Hematopoietic multipotent progenitor cell treated with erythropoietin and hydrocortisone succinate and interleukin-3 and kit ligand, for 15 days (in vitro differentiated cells): ENCODE measurements around the gene FCRLA.
"Not testable (repeated sequence)": the region's sequence is repeated elsewhere in the genome, so short reads cannot be mapped to it uniquely, and the experiment has no call there.

Experiments used
- DNase-seq: peaks from one replicate; pipeline ENCODE4 v3.0.0-alpha.2; 2015; ENCODE audit warnings: low spot score

Gene FCRLA, protein sequence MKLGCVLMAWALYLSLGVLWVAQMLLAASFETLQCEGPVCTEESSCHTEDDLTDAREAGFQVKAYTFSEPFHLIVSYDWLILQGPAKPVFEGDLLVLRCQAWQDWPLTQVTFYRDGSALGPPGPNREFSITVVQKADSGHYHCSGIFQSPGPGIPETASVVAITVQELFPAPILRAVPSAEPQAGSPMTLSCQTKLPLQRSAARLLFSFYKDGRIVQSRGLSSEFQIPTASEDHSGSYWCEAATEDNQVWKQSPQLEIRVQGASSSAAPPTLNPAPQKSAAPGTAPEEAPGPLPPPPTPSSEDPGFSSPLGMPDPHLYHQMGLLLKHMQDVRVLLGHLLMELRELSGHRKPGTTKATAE

DNA sequence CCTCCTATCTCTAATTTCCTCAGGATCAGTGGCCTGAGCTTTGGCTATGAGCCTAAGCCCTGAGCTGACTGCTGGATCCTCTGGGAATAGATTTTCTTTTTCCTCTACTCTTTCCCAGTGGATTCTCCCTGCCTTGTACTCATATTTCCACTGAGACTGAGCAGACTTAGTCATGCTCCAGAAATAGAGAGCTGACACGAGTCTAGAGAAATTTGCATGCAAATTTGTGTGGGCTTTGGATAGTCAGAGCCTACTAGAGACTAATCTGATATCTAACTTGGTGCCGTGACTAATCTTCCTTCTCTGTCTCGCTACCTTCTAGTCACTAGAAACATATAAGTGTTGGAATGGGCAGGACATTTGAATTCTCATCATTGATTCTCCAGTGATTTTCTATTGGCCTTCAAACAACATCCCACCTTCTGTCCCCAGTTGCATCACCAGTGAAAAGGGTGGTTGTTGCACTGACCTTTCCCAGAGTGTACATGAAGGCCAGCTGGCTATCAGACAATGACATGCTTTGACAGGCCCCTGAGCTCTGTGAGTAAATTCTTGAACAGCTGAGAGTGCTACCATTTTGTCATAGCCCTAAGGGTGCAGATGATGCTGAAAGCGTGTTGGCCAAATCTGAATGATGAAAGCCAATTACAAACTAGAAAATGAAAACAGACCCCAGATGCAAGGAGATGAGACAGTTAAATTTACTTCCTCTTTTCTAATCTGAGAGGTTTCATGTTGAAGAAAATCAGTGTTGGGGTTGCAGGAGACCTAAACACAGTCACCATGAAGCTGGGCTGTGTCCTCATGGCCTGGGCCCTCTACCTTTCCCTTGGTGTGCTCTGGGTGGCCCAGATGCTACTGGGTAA lies at the start of gene FCRLA:
Gene FCRLA, plus strand, starts transcription at position 748 of the 866 bp plus-strand sequence. Its CDS starts 36 bp downstream, at position 784.
- no peak for DNase-seq

DNA sequence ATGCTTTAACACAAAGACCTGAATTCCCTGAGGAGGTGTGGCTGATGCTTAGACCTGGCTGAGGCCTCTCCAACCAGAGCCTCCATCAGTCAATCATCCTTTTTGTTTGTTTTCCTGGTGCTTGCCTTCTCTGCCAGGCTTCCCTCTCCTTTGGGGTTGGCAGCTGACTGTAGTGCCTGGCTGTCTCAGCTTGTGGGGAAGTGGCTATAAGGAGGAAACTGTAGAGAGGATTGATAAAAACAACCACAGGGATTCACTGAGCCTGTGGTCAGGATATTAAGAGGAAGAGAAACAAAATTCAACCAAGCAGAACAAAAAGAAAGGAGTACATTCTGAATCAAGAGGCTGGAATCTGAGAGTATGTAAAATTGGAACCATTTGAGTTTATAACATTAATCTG lies 48.5 kb upstream of the FCRLA start:
- not testable (repeated sequence) for DNase-seq

DNA sequence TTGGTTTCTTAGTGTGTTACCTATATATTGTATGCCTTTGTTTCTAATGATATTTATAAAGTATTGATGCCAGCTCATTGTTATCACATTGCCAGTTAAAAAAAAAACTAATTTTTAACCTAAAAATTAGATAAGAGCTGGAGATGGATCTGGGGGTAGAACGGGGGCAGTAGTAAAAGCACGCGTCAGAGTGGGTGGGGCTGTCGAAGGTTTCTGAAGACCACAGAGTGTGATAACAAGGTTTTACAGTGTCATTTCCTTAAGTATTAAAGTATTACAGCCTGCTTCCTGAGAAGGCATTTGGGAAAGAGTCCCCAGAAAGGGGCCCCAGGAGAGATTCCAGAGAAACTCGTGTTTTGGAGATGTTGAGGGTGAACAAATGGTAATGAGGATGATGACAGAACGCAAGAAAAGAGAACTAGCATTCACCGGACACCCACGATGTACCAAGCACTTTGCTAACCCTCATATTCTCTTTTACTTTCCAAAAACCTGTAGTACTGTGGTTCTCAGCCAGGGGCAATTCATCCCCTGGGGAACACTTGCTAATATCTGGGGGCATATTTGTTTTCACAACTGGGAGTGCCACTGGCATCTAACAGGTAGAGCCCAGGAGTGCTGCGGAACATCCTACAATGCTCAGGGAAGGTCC lies 45.2 kb upstream of the FCRLA start:
- not testable (repeated sequence) for DNase-seq

DNA sequence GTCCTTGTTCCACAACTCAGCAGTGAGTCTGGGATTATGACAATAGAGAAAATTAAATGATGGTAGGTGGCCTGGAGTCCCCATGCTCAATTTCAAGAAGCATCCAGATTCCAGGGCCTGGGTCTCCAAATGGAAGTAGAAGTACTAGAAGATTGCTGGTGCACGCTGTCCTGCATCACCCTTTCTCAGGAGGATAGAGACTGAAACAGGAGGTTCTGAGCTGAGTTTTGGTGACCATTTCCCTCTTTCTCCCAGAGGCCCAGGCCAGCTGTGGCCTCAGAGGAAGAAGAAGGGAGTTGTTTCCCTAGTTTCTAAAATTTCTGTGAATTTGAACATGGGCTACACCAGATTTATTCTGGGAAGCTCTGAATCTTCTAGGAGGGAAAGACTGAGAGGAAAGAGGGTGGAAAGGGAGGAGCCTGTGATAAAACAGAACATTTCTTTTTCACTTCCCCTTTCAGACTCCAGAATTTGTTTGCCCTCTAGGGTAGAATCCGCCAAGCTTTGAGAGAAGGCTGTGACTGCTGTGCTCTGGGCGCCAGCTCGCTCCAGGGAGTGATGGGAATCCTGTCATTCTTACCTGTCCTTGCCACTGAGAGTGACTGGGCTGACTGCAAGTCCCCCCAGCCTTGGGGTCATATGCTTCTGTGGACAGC lies 44.2 kb upstream of the FCRLA start, which contains the start of gene FCGR2B:
Gene FCGR2B, plus strand, starts transcription at position 460 of the 656 bp plus-strand sequence. Its CDS starts 99 bp downstream, at position 559.
- not testable (repeated sequence) for DNase-seq

DNA sequence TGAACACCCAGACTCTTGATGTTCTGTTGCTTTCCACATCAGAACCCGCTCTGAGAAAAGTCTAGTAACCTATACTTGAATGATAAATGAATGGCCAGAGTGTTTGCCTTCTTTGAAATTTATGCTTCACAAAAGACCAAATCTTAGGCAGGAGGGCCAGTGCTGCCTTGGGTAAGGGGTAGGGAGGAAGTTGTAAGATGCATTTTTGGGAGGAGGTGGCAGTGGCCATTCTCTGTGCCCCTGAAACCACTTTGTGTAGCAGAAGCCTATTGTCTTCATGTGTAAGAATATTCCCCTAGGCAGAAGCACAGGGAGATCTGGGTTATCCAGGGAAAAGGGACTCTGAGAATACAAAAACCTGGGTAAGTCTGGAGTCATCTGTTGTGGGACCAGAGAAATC lies 43.5 kb upstream of the FCRLA start:
- DNase-seq = not testable (repeated sequence)

DNA sequence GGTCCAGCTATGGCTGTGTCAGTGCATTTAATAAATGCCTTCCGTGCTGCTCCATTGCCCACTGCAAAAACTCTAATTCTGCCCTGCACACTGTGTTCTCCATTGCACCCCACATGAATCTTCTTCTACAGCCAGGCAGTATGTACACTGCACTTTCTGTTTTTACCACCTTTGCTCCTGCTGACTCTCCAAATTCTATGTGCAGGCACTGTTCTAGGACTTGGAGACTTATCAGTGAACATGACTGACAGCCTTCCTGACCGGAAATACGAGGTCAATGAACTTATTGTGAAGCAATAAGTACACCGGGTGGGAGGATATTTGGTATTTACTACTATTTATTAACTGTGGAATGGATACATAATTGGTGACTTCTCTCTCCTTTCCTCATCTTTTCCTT lies 42.3 kb upstream of the FCRLA start:
- DNase-seq = not testable (repeated sequence)

DNA sequence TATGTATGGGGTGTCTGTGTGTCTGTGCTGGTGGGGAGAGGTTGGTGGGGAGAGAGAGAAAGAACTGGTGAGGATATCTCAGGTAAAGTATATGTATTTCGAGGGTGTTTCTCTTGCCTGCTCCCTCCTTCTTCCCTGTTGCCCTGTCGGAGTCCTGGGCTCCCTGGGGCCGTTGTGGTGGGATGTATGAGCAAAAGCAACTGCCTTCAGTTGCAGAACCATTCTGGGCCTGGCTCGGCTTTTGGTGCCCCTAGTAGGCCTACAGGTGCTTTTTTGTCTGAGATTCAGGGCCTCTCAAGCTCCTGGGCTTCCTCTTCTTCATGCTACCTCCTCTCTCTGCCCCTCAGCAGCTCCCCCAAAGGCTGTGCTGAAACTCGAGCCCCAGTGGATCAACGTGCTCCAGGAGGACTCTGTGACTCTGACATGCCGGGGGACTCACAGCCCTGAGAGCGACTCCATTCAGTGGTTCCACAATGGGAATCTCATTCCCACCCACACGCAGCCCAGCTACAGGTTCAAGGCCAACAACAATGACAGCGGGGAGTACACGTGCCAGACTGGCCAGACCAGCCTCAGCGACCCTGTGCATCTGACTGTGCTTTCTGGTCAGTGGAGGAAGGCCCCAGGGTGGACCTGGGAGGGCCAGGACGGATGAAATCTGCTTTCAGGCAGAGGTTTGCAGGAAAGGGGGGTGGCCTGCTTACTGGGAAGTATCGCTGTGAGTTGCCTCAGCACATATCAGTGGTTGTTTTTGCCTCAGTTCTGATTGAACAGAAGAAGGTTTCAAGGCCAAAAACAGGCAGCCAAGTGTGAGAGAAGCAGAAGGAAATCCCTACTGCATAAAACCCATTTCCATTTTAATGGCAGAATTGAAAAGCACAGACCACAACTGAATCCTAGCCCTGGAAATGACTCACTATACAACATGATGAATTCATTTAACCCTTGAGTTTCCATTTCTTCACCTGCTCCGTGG lies 35.7 kb upstream of the FCRLA start:
- DNase-seq = not testable (repeated sequence)

DNA sequence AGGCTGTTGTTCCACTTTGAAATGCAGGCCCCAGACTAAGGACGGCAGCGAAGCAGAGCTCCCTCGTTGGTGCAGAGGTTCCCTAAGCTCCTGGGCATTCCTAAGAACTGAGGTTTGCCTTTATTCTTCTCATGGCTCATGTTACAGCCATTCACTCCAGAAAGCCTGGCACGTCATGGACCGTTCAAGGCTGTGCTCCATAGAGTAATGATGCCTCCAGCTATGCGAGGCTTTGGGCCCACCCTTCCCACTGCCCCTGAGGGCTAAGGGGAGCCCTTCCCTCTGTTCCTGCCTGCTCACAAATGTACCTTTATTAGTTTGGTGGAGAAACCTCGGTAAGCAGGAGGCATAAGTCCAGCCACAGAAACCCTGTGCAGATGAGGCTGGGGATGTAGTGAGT lies 33.6 kb upstream of the FCRLA start:
- DNase-seq = not testable (repeated sequence)

DNA sequence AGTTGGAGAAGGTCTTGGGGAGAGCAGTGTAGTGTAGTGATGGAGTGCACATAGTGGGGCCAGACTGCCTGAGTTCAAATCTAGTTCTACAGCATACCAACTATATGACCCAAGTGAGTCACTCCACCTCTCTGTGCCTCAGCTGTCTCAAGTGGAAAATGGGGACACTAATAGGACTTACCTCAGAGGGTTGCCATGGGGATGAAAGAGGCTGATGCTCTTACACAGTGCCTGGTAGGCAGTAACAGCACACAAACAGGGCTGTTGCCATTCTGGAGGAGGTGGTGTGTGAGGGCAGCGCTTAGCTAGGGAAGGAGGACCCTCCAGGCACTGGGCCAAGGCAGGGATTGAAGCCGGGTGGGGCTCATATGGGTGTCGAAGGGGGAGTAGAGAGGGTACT lies 32.6 kb upstream of the FCRLA start:
- not testable (repeated sequence) for DNase-seq

DNA sequence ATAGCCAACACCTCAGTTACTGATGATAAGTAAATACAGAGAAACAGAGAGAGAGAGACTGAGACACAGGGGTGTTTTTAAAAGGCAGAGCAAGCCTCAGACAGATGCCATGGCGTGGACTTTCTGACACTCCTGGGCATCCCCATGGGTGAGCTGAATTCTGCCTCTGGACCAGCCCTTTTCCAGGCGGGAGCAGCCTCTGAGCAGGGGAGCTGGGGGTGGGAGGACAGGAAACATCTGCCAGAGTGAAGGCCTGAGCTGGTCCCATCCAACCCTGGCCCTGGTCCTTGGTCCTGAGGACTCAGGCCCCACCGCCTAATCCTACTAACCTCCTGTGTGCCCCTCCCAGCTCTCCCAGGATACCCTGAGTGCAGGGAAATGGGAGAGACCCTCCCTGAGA lies 32.1 kb upstream of the FCRLA start:
- not testable (repeated sequence) for DNase-seq

DNA sequence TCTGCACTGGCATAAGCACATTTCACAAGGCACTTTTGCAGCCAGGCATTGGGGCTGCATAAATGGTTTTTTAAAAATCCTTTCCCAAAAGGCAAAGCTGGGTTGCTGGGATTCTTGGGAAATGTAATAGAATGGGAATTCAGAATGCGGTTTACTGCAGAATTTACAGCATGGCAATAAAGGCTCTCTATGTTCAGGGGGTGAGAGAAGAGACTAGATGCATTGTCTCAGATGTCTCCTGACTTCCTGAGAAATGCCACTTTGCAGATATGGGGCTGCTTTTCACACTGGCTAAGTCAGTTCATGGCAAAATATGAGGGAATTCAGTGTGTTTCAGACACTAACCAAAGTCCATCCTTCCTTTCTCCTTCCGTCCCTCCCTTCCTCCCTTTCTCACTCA lies 30.6 kb upstream of the FCRLA start:
- no peak for DNase-seq

DNA sequence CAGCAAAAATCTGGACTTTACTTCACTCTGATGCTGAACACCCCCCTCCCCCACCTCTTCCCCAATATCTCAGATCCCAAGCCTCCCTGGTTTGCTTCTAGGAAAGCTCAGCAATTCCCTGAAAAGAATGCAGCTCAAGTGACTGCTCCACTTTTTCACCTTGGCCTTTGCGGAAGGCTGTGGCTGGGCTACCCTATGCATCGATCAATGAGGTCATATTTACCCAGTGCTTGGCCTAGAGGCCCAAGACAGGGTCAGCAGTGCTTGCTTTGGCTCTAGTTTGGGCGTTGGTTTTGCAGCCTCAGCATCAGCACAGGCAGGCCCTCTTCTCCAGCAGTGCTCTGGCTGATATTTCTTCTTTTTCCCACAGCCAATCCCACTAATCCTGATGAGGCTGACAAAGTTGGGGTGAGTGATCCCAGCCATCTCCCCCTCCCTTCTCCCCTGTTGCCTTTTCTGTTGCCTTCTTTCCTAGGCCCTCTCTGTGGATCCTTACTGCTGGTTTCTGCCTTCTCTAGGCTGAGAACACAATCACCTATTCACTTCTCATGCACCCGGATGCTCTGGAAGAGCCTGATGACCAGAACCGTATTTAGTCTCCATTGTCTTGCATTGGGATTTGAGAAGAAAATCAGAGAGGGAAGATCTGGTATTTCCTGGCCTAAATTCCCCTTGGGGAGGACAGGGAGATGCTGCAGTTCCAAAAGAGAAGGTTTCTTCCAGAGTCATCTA lies 29.9 kb upstream of the FCRLA start:
- DNase-seq = no peak

DNA sequence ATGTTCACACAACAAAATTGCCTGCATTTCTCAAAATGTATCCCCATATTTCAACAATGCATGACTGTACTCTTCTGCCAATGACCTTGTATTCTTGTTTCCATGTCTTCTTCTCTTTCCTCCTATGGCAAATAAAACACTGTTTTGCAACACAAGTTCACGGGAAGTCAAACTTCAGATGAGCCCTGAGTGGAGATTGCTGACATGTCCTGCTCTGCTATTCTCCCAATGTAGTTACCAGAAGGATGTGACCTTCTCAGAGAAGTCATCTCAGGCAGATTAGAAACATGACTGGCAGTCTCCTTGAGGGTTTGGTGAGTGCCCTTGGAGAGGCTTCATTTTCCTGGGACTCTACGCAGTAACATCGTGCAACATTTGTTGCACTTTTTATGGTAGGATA lies 28.5 kb upstream of the FCRLA start:
- no peak for DNase-seq

DNA sequence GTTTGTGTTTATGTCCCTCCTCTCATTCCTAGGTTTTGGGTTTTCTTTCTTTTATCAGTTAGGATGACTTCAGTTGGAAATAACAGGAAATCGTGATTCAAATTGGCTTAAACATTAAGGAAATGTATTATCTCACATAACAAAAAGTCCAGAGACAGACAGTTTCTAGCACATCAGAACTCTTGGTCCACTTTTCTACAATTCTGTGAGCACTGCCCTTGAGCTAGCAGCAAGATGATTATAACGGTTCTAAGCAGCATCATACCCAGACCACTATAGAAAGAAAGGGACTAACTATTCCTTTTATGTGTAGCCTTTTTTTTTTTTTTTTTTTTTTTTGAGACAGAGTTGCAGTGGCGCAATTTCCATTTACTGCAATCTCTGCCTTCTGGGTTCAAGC lies 25.1 kb upstream of the FCRLA start:
- no peak for DNase-seq

DNA sequence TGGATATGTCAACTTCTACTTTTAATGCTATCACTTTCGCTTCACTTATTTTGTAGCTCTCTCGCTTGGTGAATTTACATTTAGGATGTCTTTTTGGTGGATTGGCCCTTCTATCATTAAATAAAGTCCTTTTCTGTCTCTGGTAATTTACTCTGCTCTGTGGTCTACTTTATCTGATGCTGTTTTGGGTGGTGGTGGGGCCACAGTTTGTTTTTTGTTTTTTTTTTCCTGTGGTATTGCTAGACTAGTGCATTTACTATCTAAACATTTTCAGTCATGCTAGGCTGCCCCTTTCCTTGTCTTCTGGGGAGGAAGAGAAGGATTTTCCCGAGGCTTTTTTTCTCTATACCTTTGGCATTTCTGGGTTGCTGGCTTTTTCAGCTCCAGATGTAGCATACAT lies 18.1 kb upstream of the FCRLA start:
- no peak for DNase-seq

DNA sequence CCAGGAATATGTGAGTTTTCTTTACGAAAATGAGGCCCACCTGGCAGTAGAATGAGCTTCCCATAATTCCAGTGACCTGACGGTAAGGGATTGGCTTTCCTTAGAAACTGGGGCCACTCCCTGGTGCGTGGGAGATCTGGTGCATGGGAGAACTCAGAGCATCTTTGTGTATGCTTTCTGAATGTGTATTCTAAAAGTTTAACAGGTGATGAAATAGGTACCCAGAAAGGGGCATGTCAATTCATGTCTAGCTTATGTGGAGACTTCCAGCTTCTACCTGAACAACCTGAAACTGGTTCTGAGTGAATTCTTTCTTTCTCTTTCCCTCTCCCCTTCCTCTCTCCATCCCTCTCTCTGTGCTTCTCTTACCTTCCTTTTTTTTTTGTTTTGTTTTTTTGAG lies 15.2 kb upstream of the FCRLA start:
- DNase-seq = no peak

DNA sequence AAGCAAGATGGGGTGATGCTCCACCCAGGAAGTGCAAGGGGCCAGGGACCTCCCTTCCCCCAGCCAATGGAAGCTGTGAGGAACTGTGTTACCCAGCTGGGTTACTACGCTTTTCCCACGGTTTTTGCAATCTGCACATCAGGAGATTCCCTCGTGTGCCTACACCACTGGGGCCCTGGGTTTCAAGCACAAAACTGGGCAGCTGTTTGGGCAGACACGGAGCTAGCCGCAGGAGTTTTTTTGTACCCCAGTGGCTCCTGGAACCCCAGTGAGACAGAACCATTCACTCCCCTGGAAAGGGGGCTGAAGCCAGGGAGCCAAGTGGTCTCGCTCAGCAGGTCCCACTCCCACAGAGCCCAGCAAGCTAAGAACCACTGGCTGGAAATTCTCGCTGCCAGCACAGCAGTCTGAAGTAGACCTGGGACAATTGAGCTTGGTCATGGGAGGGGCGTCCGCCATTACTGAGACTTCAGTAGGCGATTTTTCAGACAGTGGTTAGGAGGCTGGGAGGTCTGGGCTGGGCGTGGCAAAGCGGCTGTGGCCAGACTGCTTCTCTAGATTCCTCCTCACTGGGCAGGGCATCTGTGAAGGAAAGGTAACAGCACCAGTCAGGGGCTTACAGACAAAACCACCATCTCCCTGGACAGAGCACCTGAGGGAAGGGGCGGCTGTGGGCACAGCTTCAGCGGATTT lies 13.9 kb upstream of the FCRLA start:
- not testable (repeated sequence) for DNase-seq

DNA sequence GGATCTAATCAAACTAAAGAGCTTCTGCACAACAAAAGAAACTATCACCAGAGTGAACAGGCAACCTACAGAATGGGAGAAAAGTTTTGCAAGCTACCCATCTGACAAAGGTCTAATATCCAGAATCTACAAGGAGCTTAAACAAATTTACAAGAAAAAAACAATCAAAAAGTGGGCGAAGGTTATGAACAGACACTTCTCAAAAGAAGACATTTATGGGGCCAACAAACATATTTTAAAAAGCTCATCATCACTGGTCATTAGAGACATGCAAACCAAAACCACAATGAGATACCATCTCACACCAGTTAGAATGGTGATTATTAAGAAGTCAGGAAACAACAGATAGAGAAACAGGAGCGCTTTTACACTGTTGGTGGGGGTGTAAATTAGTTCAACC lies 8.7 kb upstream of the FCRLA start:
- DNase-seq = not testable (repeated sequence)

DNA sequence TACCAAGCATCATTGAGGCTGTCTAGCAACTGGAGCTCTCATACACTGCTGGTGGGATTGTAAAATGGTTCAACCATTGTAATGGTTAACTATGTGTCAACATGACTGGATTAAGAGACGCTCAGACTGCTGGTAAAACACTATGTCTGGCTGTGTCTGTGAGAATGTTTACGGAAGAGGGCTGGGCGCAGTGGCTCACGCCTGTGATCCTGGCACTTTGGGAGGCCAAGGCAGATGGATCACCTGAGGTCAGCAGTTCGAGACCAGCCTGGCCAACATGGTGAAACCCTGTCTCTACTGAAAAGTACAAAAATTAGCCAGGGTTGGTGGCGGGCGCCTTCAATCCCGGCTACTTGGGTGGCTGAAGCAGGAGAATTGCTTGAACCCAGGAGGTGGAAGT lies 4.8 kb upstream of the FCRLA start:
- no peak for DNase-seq
